Activated T-cell treated with anti-CD3 and anti-CD28 coated beads for 24 hours (primary cell): ENCODE measurements around the gene TBR1.

ENCODE experiments used
- DNase-seq: peaks from one replicate; pipeline ENCODE4 v3.0.0-alpha.2; 2020; ENCODE audit warnings: low read depth

TBR1 gene

GRCh38 chr2:161415987-161416707 lies at the start of gene TBR1:
TSS of gene TBR1 (plus strand) at chr2:161416297. CDS start at chr2:161416411, 114 bp downstream.
- no peak for DNase-seq

GRCh38 chr2:161367675-161368074 lies 48.4 kb upstream of the TBR1 start:
- no peak for DNase-seq

GRCh38 chr2:161369311-161369710 lies 46.8 kb upstream of the TBR1 start:
- DNase-seq, result no peak

GRCh38 chr2:161370981-161371380 lies 45.1 kb upstream of the TBR1 start:
- no peak for DNase-seq

GRCh38 chr2:161371869-161372268 lies 44.2 kb upstream of the TBR1 start:
- DNase-seq, result no peak

- DNase-seq, result no peak
Observed at GRCh38 chr2:161373942-161374341, 42.2 kb upstream of the TBR1 start.

GRCh38 chr2:161374446-161374845 lies 41.7 kb upstream of the TBR1 start:
- DNase-seq, result no peak

- DNase-seq, result no peak
Observed at GRCh38 chr2:161379740-161380139, 36.4 kb upstream of the TBR1 start.

GRCh38 chr2:161381546-161381945 lies 34.6 kb upstream of the TBR1 start:
- no peak for DNase-seq

GRCh38 chr2:161382747-161383146 lies 33.4 kb upstream of the TBR1 start:
- no peak for DNase-seq

GRCh38 chr2:161384864-161385263 lies 31.2 kb upstream of the TBR1 start:
- no peak for DNase-seq

- no peak for DNase-seq
Observed at GRCh38 chr2:161386228-161386824, 29.8 kb upstream of the TBR1 start.

GRCh38 chr2:161388146-161388779 lies 27.8 kb upstream of the TBR1 start:
- DNase-seq, result no peak

- no peak for DNase-seq
Observed at GRCh38 chr2:161391737-161392506, 24.2 kb upstream of the TBR1 start.

GRCh38 chr2:161400076-161400475 lies 16.0 kb upstream of the TBR1 start:
- DNase-seq, result no peak

GRCh38 chr2:161402297-161402696 lies 13.8 kb upstream of the TBR1 start:
- DNase-seq, result no peak

GRCh38 chr2:161406316-161406715 lies 9.8 kb upstream of the TBR1 start:
- no peak for DNase-seq

GRCh38 chr2:161407597-161407996 lies 8.5 kb upstream of the TBR1 start:
- DNase-seq, result no peak

GRCh38 chr2:161409308-161409907 lies 6.7 kb upstream of the TBR1 start:
- DNase-seq, result no peak

GRCh38 chr2:161412346-161412745 lies 3.8 kb upstream of the TBR1 start:
- DNase-seq, result no peak

- DNase-seq, result no peak
Observed at GRCh38 chr2:161414042-161415033, 1.8 kb upstream of the TBR1 start.
